Adrenal gland (tissue), 12 donors: Measurements from ENCODE around the gene MICAL3. TPM values are rescaled to one million over a fixed set of nuclear protein-coding genes. Genes with fewer than 3 reads are reported as not detected.

ENCODE experiments used
- DNase-seq, 7 donors: peaks; one replicate each; pipeline ENCODE4 v3.0.0-alpha.2; 2019 to 2020
- H3K27ac ChIP-seq, 5 donors: fragments of 200-600 bp; sonication (generic) in 4 of 5; 1 replicate in 3 of 5; 2 replicates in 2 of 5; pipeline versions ENCODE4 v1.5.1 to v1.8.0; 2016 to 2020; ENCODE audit warnings: mild to moderate bottlenecking in 1 of 5
- H3K27me3 ChIP-seq: fragments of 200-600 bp; 2 replicates; pipeline ENCODE4 v1.8.0; 2021
- H3K36me3 ChIP-seq, 2 donors: fragments of 200-600 bp; replicated peaks in 1 of 2; 1 replicate in 1 of 2; 2 replicates in 1 of 2; pipeline versions ENCODE4 v1.5.1 to v1.8.0; 2018 to 2022
- H3K4me1 ChIP-seq, 2 donors: fragments of 200-600 bp; replicated peaks in 1 of 2; 1 replicate in 1 of 2; 2 replicates in 1 of 2; pipeline versions ENCODE4 v1.5.1 to v1.8.0; 2018 to 2021
- H3K4me3 ChIP-seq, 4 donors: fragments of 200-600 bp; sonication (generic) in 3 of 4; one replicate each; pipeline ENCODE4 v1.5.1; 2016 to 2018
- H3K9me3 ChIP-seq, 3 donors: fragments of 200-600 bp; sonication (generic) in 1 of 3; replicated peaks in 1 of 3; 1 replicate in 2 of 3; 2 replicates in 1 of 3; pipeline versions ENCODE4 v1.5.1 to v1.8.0; 2016 to 2021
- POLR2A ChIP-seq, 2 donors: fragments of 450-650 bp; IDR thresholded peaks; one replicate each; pipeline ENCODE4 v1.6.1; 2017; ENCODE audit warnings: antibody characterized with exemption in 2 of 2, mild to moderate bottlenecking in 2 of 2, moderate library complexity in 1 of 2
- WGBS, 4 donors: extraction: QIAGEN DNeasy Blood & Tissue Kit in 2 of 4; methylation state at CpG; one replicate each; pipeline versions ENCODE4 v1.1.5 to v1.1.7; 2013 to 2017; 5-methylcytosine and 5-hydroxymethylcytosine counted together
- intact Hi-C, 2 donors: fragments of 100-400 bp; cut with DNase I; formaldehyde crosslinking; loops; one replicate each; pipeline versions ENCODE4 v1.14.1 to v1.15.0; 2022 to 2023
- polyA plus RNA-seq, 3 donors: library from polyadenylated mRNA; stranded (reverse); fragments of 200-250 nt in 2 of 3; fragments of 350-450 nt in 1 of 3; fragmentation: Illumina TruSeq in 1 of 3; extraction: RNeasy Lipid Tissue Mini Kit (QIAGEN cat#74804) in 1 of 3; gene quantifications; one replicate each; pipeline ENCODE4 v1.2.3, GENCODE V29; 2013 to 2014
- total RNA-seq, 9 donors: library from RNA; depleted of rRNA in 4 of 9; stranded (reverse); fragments of >200 nt in 4 of 9; fragments of 120-200 nt in 1 of 9; fragmentation: NEBNext Ultra II Directional in 1 of 9; extraction: Animal tissue kit (Norgen Biotek cat#: 25700) in 1 of 9; gene quantifications; one replicate each; pipeline versions ENCODE4 v1.1.0 to v1.2.4, GENCODE V29; 2013 to 2023
- TF ChIP-seq, protein P1 (sequence below), 6 experiments: fragments of 450-650 bp in 4 of 6; fragments of 200-600 bp in 2 of 6; sonication (generic) in 1 of 6; IDR thresholded peaks; 1 replicate in 5 of 6; 2 replicates in 1 of 6; pipeline versions ENCODE4 v1.5.1 to v1.8.0; 2016 to 2021; ENCODE audit warnings: antibody characterized with exemption in 6 of 6, mild to moderate bottlenecking in 2 of 6, moderate library complexity in 1 of 6
- donor health status: healthy with polysubstance abuse.
- donor health status: Bipolar disorder and iron deficiency.
- donor health status: DM: yes; HTN: yes; CAD: no.
- donor health status: DM: no; HTN: no; CAD: no.
- donor health status: DM: no; HTN: no; CAD: no.
- donor health status: DM: yes; HTN: yes; CAD: no.

Gene MICAL3
- total and polyA plus RNA-seq, 12 donors = 10.9 to 82.6 (median 34.4) TPM

- Histone ChIP-seq H3K4me3 (no peak overlapping the region), H3K4me1 (peaks cover 48 to 54% of the 10 kb centered on the region in 2 donors), H3K9me3 (no peaks in the 10 kb centered on the region), H3K27ac (no peak overlapping the region), H3K36me3 (no peaks in the 10 kb centered on the region), H3K27me3 (no peaks in the 10 kb centered on the region)
- no peak for DNase-seq
- TF ChIP-seq, protein P1, sequence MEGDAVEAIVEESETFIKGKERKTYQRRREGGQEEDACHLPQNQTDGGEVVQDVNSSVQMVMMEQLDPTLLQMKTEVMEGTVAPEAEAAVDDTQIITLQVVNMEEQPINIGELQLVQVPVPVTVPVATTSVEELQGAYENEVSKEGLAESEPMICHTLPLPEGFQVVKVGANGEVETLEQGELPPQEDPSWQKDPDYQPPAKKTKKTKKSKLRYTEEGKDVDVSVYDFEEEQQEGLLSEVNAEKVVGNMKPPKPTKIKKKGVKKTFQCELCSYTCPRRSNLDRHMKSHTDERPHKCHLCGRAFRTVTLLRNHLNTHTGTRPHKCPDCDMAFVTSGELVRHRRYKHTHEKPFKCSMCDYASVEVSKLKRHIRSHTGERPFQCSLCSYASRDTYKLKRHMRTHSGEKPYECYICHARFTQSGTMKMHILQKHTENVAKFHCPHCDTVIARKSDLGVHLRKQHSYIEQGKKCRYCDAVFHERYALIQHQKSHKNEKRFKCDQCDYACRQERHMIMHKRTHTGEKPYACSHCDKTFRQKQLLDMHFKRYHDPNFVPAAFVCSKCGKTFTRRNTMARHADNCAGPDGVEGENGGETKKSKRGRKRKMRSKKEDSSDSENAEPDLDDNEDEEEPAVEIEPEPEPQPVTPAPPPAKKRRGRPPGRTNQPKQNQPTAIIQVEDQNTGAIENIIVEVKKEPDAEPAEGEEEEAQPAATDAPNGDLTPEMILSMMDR (IDR thresholded peaks at IDR 0.05) = no peak
- no peak for TF ChIP-seq POLR2A (IDR thresholded peaks at IDR 0.05)
- intact Hi-C loops = no loop called here
- 95 to 100% (median 97%) methylated on average over 4 to 9 of the region's 9 CpGs for WGBS, 4 donors
These were observed 76.3 kb downstream of the MICAL3 start for GRCh38 chr22:17948101-17948500.

GRCh38 chr22:17946662-17947367, 77.5 kb downstream of the MICAL3 start:
- no peak for TF ChIP-seq POLR2A (IDR thresholded peaks at IDR 0.05)
- TF ChIP-seq, protein P1 (IDR thresholded peaks at IDR 0.05) = no peak
- intact Hi-C loops = no loop called here
- H3K27ac ChIP-seq = peak overlapping the region in 1 of 5 donors; percentile 71
- WGBS, 4 donors = 64 to 76% (median 69%) methylated on average over 8 to 9 of the region's 9 CpGs
- no peaks in the 10 kb centered on the region for H3K36me3 ChIP-seq
- H3K4me3 ChIP-seq = no peak overlapping the region
- no peaks in the 10 kb centered on the region for H3K27me3 ChIP-seq
- no peaks in the 10 kb centered on the region for H3K9me3 ChIP-seq
- no peak for DNase-seq
- peaks cover 48 to 54% of the 10 kb centered on the region in 2 donors for H3K4me1 ChIP-seq

- intact Hi-C loops = no loop called here
- DNase-seq = no peak
- Histone ChIP-seq H3K36me3 (no peaks in the 10 kb centered on the region), H3K9me3 (no peaks in the 10 kb centered on the region), H3K4me1 (peaks cover 41 to 46% of the 10 kb centered on the region in 2 donors), H3K27ac (peak overlapping the region in 3 of 5 donors; percentile 55 to 74 (median 71)), H3K27me3 (no peaks in the 10 kb centered on the region), H3K4me3 (no peak overlapping the region)
- 73 to 78% (median 77%) methylated on average over 16 of the region's 16 CpGs for WGBS, 4 donors
- TF ChIP-seq, protein P1 (IDR thresholded peaks at IDR 0.05) = no peak
- TF ChIP-seq POLR2A (IDR thresholded peaks at IDR 0.05) = no peak
These were observed 78.3 kb downstream of the MICAL3 start for GRCh38 chr22:17945888-17946648.

DNA sequence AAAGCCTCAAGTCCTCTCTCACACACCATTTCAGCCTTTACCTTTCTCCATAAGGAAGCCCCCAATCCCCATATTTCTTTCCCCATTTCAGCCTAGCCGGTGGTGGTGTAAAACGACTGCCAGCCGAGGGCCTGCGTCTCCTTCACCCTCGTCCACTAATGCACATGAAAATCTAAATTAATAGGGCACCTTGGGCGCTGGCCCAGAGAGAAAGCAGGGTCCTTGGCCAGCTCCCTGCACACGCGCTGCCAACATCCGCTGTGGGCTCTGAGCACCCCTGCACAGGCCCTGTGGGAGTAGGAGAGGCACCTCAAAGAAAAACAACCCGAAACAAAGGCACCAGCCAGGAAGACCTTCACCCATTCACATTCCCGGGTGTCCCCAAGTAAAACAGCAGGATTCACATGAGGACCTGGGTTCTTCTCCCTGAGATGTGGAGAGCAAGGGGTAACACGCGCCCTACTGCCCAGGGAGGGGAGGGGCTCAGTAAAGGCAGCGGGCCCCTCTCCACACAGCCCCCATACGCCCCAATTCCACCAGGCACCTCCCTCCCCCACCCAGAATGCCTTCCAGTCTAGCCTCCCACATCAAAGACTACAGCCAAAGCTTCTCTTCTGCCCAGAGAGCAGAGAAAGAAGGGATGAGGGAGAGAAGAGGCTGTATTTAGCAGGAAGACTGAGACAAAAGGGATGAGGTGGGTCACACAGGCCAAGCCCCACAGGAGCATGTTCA, 79.0 kb downstream of the MICAL3 start:
- Histone ChIP-seq H3K4me3 (no peak overlapping the region), H3K27me3 (no peaks in the 10 kb centered on the region), H3K36me3 (no peaks in the 10 kb centered on the region), H3K27ac (peak overlapping the region in 3 of 5 donors; percentile 55 to 74 (median 71)), H3K9me3 (no peaks in the 10 kb centered on the region), H3K4me1 (peaks cover 34 to 43% of the 10 kb centered on the region in 2 donors)
- TF ChIP-seq, protein P1 (IDR thresholded peaks at IDR 0.05) = no peak
- no peak for TF ChIP-seq POLR2A (IDR thresholded peaks at IDR 0.05)
- DNase-seq = peak in 4 of 7 donors; percentile 40 to 57 (median 48)
- intact Hi-C loops = no loop called here
- 53 to 58% (median 53%) methylated on average over 13 to 15 of the region's 15 CpGs for WGBS, 4 donors
